Activated CD8-positive, alpha-beta T cell treated with anti-CD3 and anti-CD28 coated beads for 36 hours (primary cell): Measurements from ENCODE around the gene FAM171A2. TPM values are rescaled to one million over a fixed set of nuclear protein-coding genes. Genes with fewer than 3 reads are reported as not detected.

Source experiments
- ATAC-seq: fragments of 200-7000 bp; cut with Tn5 transposase; one replicate; pipeline ENCODE4 v1.10.0; 2021; ENCODE audit warnings: mild to moderate bottlenecking, moderate library complexity
- CTCF ChIA-PET: fragments of 350-600 bp; sonication (Branson Sonifier 250); formaldehyde crosslinking; loops from one replicate; lab custom pipeline; 2021; ENCODE audit warnings: antibody characterized with exemption; lab: Charles Lee
- POLR2A ChIA-PET: fragments of 350-600 bp; sonication (Branson Sonifier 250); formaldehyde crosslinking; loops from one replicate; lab custom pipeline; 2021; ENCODE audit warnings: antibody characterized with exemption; lab: Charles Lee
- DNase-seq: peaks from one replicate; pipeline ENCODE4 v3.0.0-alpha.2; 2020
- H3K27ac Mint-ChIP-seq: one replicate; pipeline ENCODE4 v1.8.0; 2021; ENCODE audit warnings: mild to moderate bottlenecking, mixed read lengths
- H3K27me3 Mint-ChIP-seq: one replicate; pipeline ENCODE4 v1.8.0; 2021; ENCODE audit warnings: mixed read lengths
- H3K36me3 Mint-ChIP-seq: one replicate; pipeline ENCODE4 v1.8.0; 2021; ENCODE audit warnings: low read depth, mixed read lengths
- H3K4me1 Mint-ChIP-seq: one replicate; pipeline ENCODE4 v1.8.0; 2021; ENCODE audit warnings: low read depth, mixed read lengths
- H3K4me3 Mint-ChIP-seq: one replicate; pipeline ENCODE4 v1.8.0; 2021; ENCODE audit warnings: mild to moderate bottlenecking, moderate library complexity, mixed read lengths
- H3K9me3 Mint-ChIP-seq: one replicate; pipeline ENCODE4 v1.8.0; 2021; ENCODE audit warnings: mixed read lengths
- intact Hi-C: fragments of 100-400 bp; cut with micrococcal nuclease; formaldehyde crosslinking; loops from one replicate; pipeline ENCODE4 v1.10.0; 2022
- total RNA-seq, 2 experiments: library from RNA; stranded (reverse); gene quantifications; one replicate each; pipeline ENCODE4 v1.2.3, GENCODE V29; 2021
- TF ChIP-seq, protein P1 (sequence below): fragments of 200-600 bp; IDR thresholded peaks from one replicate; pipeline ENCODE4 v1.8.0; 2022; ENCODE audit warnings: antibody characterized with exemption, mild to moderate bottlenecking

FAM171A2 gene
- total RNA-seq, 2 experiments from 2014 or later = 0.43 to 0.78 TPM

DNA sequence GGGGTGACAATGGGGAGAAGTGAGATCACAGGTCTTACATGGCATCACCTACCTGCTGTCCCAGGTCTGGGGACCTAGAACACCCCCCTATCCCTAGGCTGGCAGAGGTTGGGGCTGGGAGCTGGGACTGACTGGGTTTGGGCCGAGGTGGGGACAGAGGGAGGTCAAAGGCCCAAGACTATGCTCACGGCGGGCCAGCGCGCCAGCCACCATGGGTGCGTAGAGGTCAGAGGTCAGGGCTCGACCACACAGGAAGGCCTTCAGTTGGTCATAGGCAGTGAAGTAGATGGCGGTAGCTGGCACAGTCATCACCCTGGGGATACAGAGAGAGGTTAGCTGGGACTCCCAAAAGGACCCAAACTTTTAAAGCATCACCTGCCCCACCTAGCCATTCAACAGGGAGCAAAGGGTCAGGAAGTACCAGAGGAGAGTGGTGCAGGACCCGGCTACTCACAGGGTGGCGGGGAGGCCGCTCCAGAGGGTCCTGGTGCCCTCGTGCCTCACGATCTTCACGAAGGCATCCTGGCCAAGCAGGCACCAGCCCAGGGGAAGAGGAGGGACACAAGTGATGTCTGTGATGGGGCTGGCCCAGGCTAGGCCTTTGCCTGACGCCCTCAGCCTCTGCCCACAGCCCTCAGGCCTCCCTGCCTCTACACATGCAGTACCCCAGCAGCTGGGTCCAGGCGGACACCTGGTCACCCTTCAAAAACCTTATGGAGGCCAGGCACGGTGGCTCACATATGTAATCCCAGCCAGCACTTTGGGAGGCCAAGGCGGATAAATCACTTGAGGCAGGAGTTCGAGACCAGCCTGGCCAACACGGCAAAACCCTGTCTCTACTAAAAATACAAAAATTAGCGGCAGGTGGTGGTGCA lies 42.2 kb downstream of the FAM171A2 start:
- ATAC-seq (no peak), DNase-seq (no peak)
- POLR2A ChIA-PET = interaction anchor here (0.9 to 2.4 kb wide), 3 partner anchors 101 to 117 kb away, joined by 3 to 11 read pairs (median 11); partner anchors contain the start of gene UBTF
- intact Hi-C loops = no loop called here
- Mint-ChIP-seq H3K27ac (no peak overlapping the region), H3K27me3 (peaks cover 10% of the 10 kb centered on the region), H3K4me1 (peaks cover 22% of the 10 kb centered on the region), H3K9me3 (no peaks in the 10 kb centered on the region), H3K4me3 (no peak overlapping the region), H3K36me3 (peaks cover 25% of the 10 kb centered on the region)
- CTCF ChIA-PET = interaction anchor here (1.2 to 4.1 kb wide), 3 partner anchors 9 to 111 kb away, joined by 3 to 15 read pairs (median 10); no protein-coding TSS in a partner anchor
- TF ChIP-seq, protein P1, sequence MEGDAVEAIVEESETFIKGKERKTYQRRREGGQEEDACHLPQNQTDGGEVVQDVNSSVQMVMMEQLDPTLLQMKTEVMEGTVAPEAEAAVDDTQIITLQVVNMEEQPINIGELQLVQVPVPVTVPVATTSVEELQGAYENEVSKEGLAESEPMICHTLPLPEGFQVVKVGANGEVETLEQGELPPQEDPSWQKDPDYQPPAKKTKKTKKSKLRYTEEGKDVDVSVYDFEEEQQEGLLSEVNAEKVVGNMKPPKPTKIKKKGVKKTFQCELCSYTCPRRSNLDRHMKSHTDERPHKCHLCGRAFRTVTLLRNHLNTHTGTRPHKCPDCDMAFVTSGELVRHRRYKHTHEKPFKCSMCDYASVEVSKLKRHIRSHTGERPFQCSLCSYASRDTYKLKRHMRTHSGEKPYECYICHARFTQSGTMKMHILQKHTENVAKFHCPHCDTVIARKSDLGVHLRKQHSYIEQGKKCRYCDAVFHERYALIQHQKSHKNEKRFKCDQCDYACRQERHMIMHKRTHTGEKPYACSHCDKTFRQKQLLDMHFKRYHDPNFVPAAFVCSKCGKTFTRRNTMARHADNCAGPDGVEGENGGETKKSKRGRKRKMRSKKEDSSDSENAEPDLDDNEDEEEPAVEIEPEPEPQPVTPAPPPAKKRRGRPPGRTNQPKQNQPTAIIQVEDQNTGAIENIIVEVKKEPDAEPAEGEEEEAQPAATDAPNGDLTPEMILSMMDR = no peak

DNA sequence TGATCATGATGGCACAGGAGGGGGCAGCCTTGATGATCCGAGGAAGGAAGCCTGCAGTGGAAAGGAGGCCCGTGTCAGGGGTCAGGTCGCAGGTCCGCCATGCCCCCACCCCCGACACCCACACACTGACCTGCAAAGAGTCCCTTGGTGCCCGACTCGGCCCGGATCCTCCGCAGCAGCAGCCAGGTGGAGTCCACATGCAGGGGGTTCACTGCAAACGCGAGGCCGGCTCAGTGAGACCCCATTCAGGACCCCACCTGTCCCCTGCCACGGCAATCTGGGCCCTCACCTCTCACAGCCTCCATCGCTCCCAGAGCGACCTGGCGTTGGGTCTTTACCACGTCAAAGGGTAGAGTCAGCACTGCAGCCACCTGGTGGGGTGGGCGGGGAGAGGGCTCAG lies 43.6 kb downstream of the FAM171A2 start:
- Mint-ChIP-seq H3K27me3 (peaks cover 22% of the 10 kb centered on the region), H3K4me3 (no peak overlapping the region), H3K27ac (no peak overlapping the region), H3K4me1 (peaks cover 27% of the 10 kb centered on the region), H3K36me3 (peaks cover 23% of the 10 kb centered on the region), H3K9me3 (no peaks in the 10 kb centered on the region)
- DNase-seq = no peak
- intact Hi-C loops = no loop called here
- ChIA-PET POLR2A (interaction anchor here (1.6 to 2.1 kb wide), 2 partner anchors 100 to 106 kb away, joined by 3 to 11 read pairs; partner anchors contain the start of gene UBTF), CTCF (interaction anchor here (1.2 to 4.1 kb wide), 4 partner anchors 10 to 110 kb away, joined by 3 to 15 read pairs (median 6); no protein-coding TSS in a partner anchor)
- TF ChIP-seq, protein P1 = no peak
- ATAC-seq = no peak

DNA sequence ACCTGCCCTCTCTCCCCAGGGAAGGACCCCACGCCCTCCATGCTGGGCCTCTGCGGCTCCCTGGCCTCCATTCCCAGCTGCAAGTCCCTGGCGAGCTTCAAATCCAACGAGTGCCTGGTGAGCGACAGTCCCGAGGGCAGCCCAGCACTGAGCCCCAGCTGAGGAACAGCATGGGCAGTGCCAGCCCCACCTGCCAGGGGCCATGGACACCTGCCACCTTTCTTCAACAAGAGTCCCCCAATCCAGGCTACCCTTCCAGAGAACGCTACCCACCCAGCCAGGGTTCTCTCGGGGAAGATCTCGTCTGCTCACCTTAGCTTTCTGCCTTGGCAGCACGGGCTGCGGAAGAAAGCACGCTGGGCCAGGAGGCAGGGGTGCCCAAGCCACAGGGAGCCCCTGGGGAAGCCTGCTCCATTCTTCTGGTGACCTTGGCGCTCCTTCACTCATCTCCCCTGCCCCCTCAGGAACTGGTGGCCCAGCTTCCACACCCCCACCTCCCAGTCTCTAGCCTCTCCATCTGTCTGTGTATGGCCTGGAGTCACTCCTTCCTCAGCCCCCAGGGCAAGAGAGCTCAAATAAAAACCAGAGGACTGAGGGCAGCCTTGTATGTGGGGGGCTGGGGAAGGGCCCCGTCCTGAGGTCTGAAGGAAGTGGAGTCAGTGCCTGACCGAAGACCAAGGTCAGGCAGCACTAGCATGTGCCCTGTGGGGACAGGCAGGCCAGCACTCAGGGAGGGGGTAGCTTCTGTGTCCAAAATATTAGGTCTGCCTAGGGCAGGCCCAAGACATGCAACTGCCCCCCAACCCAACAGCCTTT lies 45.4 kb downstream of the FAM171A2 start:
- no peaks in the 10 kb centered on the region for H3K9me3 Mint-ChIP-seq
- DNase-seq (no peak), ATAC-seq (no peak)
- ChIA-PET POLR2A (interaction anchor here (0.7 to 3.3 kb wide), 8 partner anchors 9 to 132 kb away, joined by 3 to 19 read pairs (median 4); partner anchors contain the start of genes TMUB2 and UBTF), CTCF (interaction anchor here (2.2 to 4.1 kb wide), 3 partner anchors 13 to 109 kb away, joined by 10 to 15 read pairs (median 14); no protein-coding TSS in a partner anchor)
- TF ChIP-seq, protein P1 = no peak
- intact Hi-C loops = no loop called here
- H3K4me1 Mint-ChIP-seq = peaks cover 19% of the 10 kb centered on the region
- no peak overlapping the region for H3K27ac Mint-ChIP-seq
- H3K4me3 Mint-ChIP-seq = no peak overlapping the region
- peaks cover 30% of the 10 kb centered on the region for H3K27me3 Mint-ChIP-seq
- H3K36me3 Mint-ChIP-seq = peaks cover 22% of the 10 kb centered on the region

DNA sequence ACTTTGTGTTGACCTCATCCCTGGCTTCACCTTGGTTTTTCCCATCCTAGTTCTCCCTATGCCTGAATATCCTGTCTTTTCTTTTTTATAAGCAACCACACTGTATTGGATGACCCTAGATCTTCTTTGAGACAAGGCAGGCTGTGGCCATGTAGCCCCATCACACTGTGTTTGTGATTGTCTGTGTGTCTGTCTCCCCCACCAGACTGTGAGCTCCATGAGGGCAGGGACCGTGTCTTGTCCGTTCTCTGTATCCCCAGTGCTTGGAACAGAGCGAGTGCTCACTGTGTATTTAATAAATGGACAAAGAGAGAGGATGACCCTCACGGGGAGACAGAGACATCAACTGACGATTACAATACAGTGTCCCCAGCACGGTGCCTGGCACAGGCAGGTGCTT lies 46.1 kb downstream of the FAM171A2 start:
- Mint-ChIP-seq H3K27ac (no peak overlapping the region), H3K4me1 (peaks cover 15% of the 10 kb centered on the region), H3K36me3 (peaks cover 18% of the 10 kb centered on the region), H3K4me3 (no peak overlapping the region), H3K27me3 (peaks cover 30% of the 10 kb centered on the region), H3K9me3 (no peaks in the 10 kb centered on the region)
- intact Hi-C loops = no loop called here
- ChIA-PET POLR2A (interaction anchor here (0.7 to 3.3 kb wide), 9 partner anchors 11 to 416 kb away, joined by 3 to 19 read pairs (median 5); partner anchors contain the start of gene UBTF), CTCF (interaction anchor here (1.5 to 2.9 kb wide), 3 partner anchors 9 to 108 kb away, joined by 4 to 14 read pairs (median 10); partner anchors contain the start of gene RUNDC3A)
- TF ChIP-seq, protein P1 = no peak
- DNase-seq = no peak
- ATAC-seq = no peak
